GM19025 (cell line): ENCODE measurements around the gene GNA14.
"Not testable (repeated sequence)": the region's sequence is repeated elsewhere in the genome, so short reads cannot be mapped to it uniquely, and the experiment has no call there.

Experiments
- ATAC-seq: cut with Tn5 transposase; IDR thresholded peaks from one replicate; pipeline ENCODE4 v1.9.1; 2021; ENCODE audit warnings: mild to moderate bottlenecking, low read depth, moderate library complexity; ENCODE audit not compliant: unreplicated experiment

Gene GNA14

GRCh38 chr9:77648234-77649108 is at the start of gene GNA14:
GNA14 (minus strand) TSS chr9:77648322; CDS start chr9:77647793, 529 bp downstream.
- ATAC-seq = no peak

- ATAC-seq = no peak
Measured at GRCh38 chr9:77697238-77697984, 49.3 kb upstream of the GNA14 start.

- ATAC-seq = not testable (repeated sequence)
Measured at GRCh38 chr9:77690723-77691122, 42.6 kb upstream of the GNA14 start.

- ATAC-seq = not testable (repeated sequence)
Measured at GRCh38 chr9:77690119-77690518, 42.0 kb upstream of the GNA14 start.

- not testable (repeated sequence) for ATAC-seq
Measured at GRCh38 chr9:77687737-77688136, 39.6 kb upstream of the GNA14 start.

GRCh38 chr9:77680581-77680980 is 32.5 kb upstream of the GNA14 start:
- no peak for ATAC-seq

GRCh38 chr9:77679661-77680368 is 31.7 kb upstream of the GNA14 start:
- no peak for ATAC-seq

GRCh38 chr9:77679088-77679487 is 31.0 kb upstream of the GNA14 start:
- ATAC-seq = no peak

- ATAC-seq = no peak
Measured at GRCh38 chr9:77677957-77678535, 29.9 kb upstream of the GNA14 start.

GRCh38 chr9:77677397-77677796 is 29.3 kb upstream of the GNA14 start:
- ATAC-seq = no peak

- no peak for ATAC-seq
Measured at GRCh38 chr9:77673941-77674791, 26.0 kb upstream of the GNA14 start.

GRCh38 chr9:77672183-77672582 is 24.1 kb upstream of the GNA14 start:
- ATAC-seq = no peak

- no peak for ATAC-seq
Measured at GRCh38 chr9:77667151-77667550, 19.0 kb upstream of the GNA14 start.

GRCh38 chr9:77663754-77664153 is 15.6 kb upstream of the GNA14 start:
- ATAC-seq = no peak

- no peak for ATAC-seq
Measured at GRCh38 chr9:77661566-77662085, 13.5 kb upstream of the GNA14 start.

GRCh38 chr9:77659926-77660325 is 11.8 kb upstream of the GNA14 start:
- ATAC-seq = no peak

- ATAC-seq = no peak
Measured at GRCh38 chr9:77651203-77651602, 3.1 kb upstream of the GNA14 start.

GRCh38 chr9:77649109-77649812 is 1.1 kb upstream of the GNA14 start:
- no peak for ATAC-seq
